Measurements from ENCODE around the gene NADSYN1.

Gene NADSYN1

DNA sequence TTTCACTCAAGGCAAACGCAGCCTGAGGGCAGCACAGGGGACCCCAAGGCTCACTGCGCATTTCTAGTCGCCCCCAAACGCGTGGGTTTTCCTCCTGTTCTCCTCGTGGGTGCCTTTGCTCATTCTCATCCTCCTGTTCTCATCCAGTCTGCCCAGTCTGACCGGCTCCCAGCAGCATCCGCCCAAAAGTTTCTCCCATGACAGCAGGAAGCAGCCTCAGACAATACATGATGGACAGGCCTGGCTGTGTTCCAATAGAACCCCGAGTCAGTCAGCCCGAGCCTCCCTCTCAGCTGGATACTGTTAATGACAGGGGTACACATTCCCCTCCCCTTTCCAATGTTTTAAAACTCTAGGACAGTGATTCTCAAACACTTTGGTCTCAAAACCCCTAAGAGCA, 51.5 kb downstream of the NADSYN1 start:
- Histone ChIP-seq H2BK120ac (ENCODE audit: low read depth, low read length) (no peak overlapping the region), H4K91ac (ENCODE audit: low read length) (no peak overlapping the region), H3K4me1 (ENCODE audit: control insufficient read depth, insufficient read depth, low read depth, low read length) (peaks cover 4% of the 10 kb centered on the region), H4K8ac (ENCODE audit: low read length) (no peak overlapping the region), H3K9ac (ENCODE audit: low read length) (no peak overlapping the region), H2AK5ac (ENCODE audit: low read length, severe bottlenecking) (no peak overlapping the region), H2AFZ (ENCODE audit: low read depth, low read length) (no peak overlapping the region), H3K4ac (ENCODE audit: low read depth in 1 of 2, low read length in 2 of 2) (no peak overlapping the region), H2BK12ac (ENCODE audit: low read length in 2 of 2) (no peak overlapping the region), H3K27me3 (ENCODE audit: control insufficient read depth in 1 of 2, insufficient read depth in 1 of 2, low read length in 2 of 2) (no peaks in the 10 kb centered on the region), H3K27ac (ENCODE audit: low read length, poor library complexity, severe bottlenecking) (no peak overlapping the region), H2BK15ac (ENCODE audit: low read depth, poor library complexity, severe bottlenecking) (no peak overlapping the region), H3K9me3 (ENCODE audit: control insufficient read depth, low read length) (peaks cover 4% of the 10 kb centered on the region), H2BK5ac (ENCODE audit: low read depth, low read length, poor library complexity, severe bottlenecking) (no peak overlapping the region), H3K14ac (ENCODE audit: low read length in 2 of 2) (no peak overlapping the region), H3K36me3 (ENCODE audit: control insufficient read depth in 1 of 2, insufficient read depth in 2 of 2, low read depth in 1 of 2, low read length in 2 of 2) (peaks cover 55 to 64% of the 10 kb centered on the region in 2 experiments), H3K79me1 (replicated peaks; ENCODE audit: low read length, poor library complexity, severe bottlenecking) (peaks cover 11% of the 10 kb centered on the region), H3K23ac (ENCODE audit: low read length in 2 of 2) (no peak overlapping the region), H3K4me3 (ENCODE audit: insufficient read depth in 1 of 2, low read depth in 1 of 2, low read length in 2 of 2) (no peak overlapping the region), H3K4me2 (ENCODE audit: low read length, poor library complexity, severe bottlenecking) (no peak overlapping the region), H3K18ac (ENCODE audit: low read depth in 1 of 2, low read length in 2 of 2) (no peak overlapping the region)
- DNase-seq = no peak
- WGBS = 80% methylated on average over 10 of the region's 10 CpGs

GRCh38 chr11:71505001-71505400, 52.0 kb downstream of the NADSYN1 start:
- Histone ChIP-seq H2AK5ac (ENCODE audit: low read length, severe bottlenecking) (no peak overlapping the region), H3K14ac (ENCODE audit: low read length in 2 of 2) (no peak overlapping the region), H3K9ac (ENCODE audit: low read length) (no peak overlapping the region), H3K4me2 (ENCODE audit: low read length, poor library complexity, severe bottlenecking) (no peak overlapping the region), H4K91ac (ENCODE audit: low read length) (no peak overlapping the region), H3K4ac (ENCODE audit: low read depth in 1 of 2, low read length in 2 of 2) (no peak overlapping the region), H2BK120ac (ENCODE audit: low read depth, low read length) (no peak overlapping the region), H3K36me3 (ENCODE audit: control insufficient read depth in 1 of 2, insufficient read depth in 2 of 2, low read depth in 1 of 2, low read length in 2 of 2) (peaks cover 50 to 59% of the 10 kb centered on the region in 2 experiments), H4K8ac (ENCODE audit: low read length) (no peak overlapping the region), H3K27me3 (ENCODE audit: control insufficient read depth in 1 of 2, insufficient read depth in 1 of 2, low read length in 2 of 2) (no peaks in the 10 kb centered on the region), H2BK5ac (ENCODE audit: low read depth, low read length, poor library complexity, severe bottlenecking) (no peak overlapping the region), H3K4me3 (ENCODE audit: insufficient read depth in 1 of 2, low read depth in 1 of 2, low read length in 2 of 2) (no peak overlapping the region), H3K18ac (ENCODE audit: low read depth in 1 of 2, low read length in 2 of 2) (no peak overlapping the region), H2BK12ac (ENCODE audit: low read length in 2 of 2) (no peak overlapping the region), H2BK15ac (ENCODE audit: low read depth, poor library complexity, severe bottlenecking) (no peak overlapping the region), H3K79me1 (replicated peaks; ENCODE audit: low read length, poor library complexity, severe bottlenecking) (peaks cover 11% of the 10 kb centered on the region), H3K27ac (ENCODE audit: low read length, poor library complexity, severe bottlenecking) (no peak overlapping the region), H2AFZ (ENCODE audit: low read depth, low read length) (no peak overlapping the region), H3K4me1 (ENCODE audit: control insufficient read depth, insufficient read depth, low read depth, low read length) (peaks cover 4% of the 10 kb centered on the region), H3K23ac (ENCODE audit: low read length in 2 of 2) (no peak overlapping the region), H3K9me3 (ENCODE audit: control insufficient read depth, low read length) (peaks cover 7% of the 10 kb centered on the region)
- no peak for DNase-seq
- WGBS = 94% methylated on average over 2 of the region's 2 CpGs

DNA sequence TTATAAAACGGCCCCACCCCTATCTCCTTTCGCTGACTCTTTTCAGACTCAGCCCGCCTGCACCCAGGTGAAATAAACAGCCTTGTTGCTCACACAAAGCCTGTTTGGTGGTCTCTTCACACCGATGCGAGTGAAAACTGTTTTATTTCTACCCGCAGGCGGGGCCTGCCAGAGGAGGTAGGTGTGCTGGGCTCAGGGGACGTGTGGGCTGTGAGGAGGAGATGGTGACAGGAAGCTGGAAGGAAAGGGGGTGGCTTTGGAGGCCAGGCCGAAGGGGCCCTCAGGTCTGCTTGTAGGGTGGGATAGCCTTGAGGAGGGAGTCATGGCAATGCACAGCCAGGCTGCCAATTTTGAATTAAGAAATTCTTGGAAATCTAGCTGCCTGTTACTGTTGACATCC, 52.8 kb downstream of the NADSYN1 start:
- Histone ChIP-seq H2AK5ac (ENCODE audit: low read length, severe bottlenecking) (no peak overlapping the region), H3K4ac (ENCODE audit: low read depth in 1 of 2, low read length in 2 of 2) (no peak overlapping the region), H3K4me1 (ENCODE audit: control insufficient read depth, insufficient read depth, low read depth, low read length) (peaks cover 3% of the 10 kb centered on the region), H4K8ac (ENCODE audit: low read length) (no peak overlapping the region), H3K4me3 (ENCODE audit: insufficient read depth in 1 of 2, low read depth in 1 of 2, low read length in 2 of 2) (no peak overlapping the region), H3K18ac (ENCODE audit: low read depth in 1 of 2, low read length in 2 of 2) (no peak overlapping the region), H2BK12ac (ENCODE audit: low read length in 2 of 2) (no peak overlapping the region), H3K14ac (ENCODE audit: low read length in 2 of 2) (no peak overlapping the region), H3K79me1 (replicated peaks; ENCODE audit: low read length, poor library complexity, severe bottlenecking) (peaks cover 11% of the 10 kb centered on the region), H2BK15ac (ENCODE audit: low read depth, poor library complexity, severe bottlenecking) (no peak overlapping the region), H3K23ac (ENCODE audit: low read length in 2 of 2) (no peak overlapping the region), H3K27ac (ENCODE audit: low read length, poor library complexity, severe bottlenecking) (no peak overlapping the region), H3K9me3 (ENCODE audit: control insufficient read depth, low read length) (peaks cover 15% of the 10 kb centered on the region), H2AFZ (ENCODE audit: low read depth, low read length) (no peak overlapping the region), H4K91ac (ENCODE audit: low read length) (no peak overlapping the region), H2BK5ac (ENCODE audit: low read depth, low read length, poor library complexity, severe bottlenecking) (no peak overlapping the region), H3K36me3 (ENCODE audit: control insufficient read depth in 1 of 2, insufficient read depth in 2 of 2, low read depth in 1 of 2, low read length in 2 of 2) (peaks cover 43 to 52% of the 10 kb centered on the region in 2 experiments), H2BK120ac (ENCODE audit: low read depth, low read length) (no peak overlapping the region), H3K9ac (ENCODE audit: low read length) (no peak overlapping the region), H3K4me2 (ENCODE audit: low read length, poor library complexity, severe bottlenecking) (no peak overlapping the region), H3K27me3 (ENCODE audit: control insufficient read depth in 1 of 2, insufficient read depth in 1 of 2, low read length in 2 of 2) (no peaks in the 10 kb centered on the region)
- 74% methylated on average over 9 of the region's 9 CpGs for WGBS
- DNase-seq = no peak

DNA sequence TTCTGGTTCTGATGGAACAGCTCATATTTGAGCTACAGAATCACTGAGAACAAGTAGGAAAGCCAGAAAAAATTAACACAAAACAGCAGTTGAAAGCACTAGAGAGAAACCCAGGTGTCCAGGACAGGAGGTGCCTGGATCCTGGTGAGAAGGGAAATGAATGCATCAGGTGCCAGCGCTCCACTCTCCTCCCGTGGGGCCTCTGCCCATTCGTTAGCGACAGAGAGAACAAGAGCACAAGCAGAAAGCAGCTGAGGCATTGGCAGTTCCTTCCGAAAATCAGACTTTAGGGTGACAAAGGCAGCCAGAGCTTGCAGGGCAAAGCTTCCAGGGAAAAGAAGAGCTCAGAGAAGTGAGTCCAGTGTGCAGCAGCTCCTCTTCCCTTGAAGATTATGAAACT, 54.1 kb downstream of the NADSYN1 start:
- Histone ChIP-seq H3K18ac (ENCODE audit: low read depth in 1 of 2, low read length in 2 of 2) (no peak overlapping the region), H2BK12ac (ENCODE audit: low read length in 2 of 2) (no peak overlapping the region), H3K14ac (ENCODE audit: low read length in 2 of 2) (no peak overlapping the region), H3K4me3 (ENCODE audit: insufficient read depth in 1 of 2, low read depth in 1 of 2, low read length in 2 of 2) (no peak overlapping the region), H2BK15ac (ENCODE audit: low read depth, poor library complexity, severe bottlenecking) (no peak overlapping the region), H2AFZ (ENCODE audit: low read depth, low read length) (no peak overlapping the region), H3K79me1 (replicated peaks; ENCODE audit: low read length, poor library complexity, severe bottlenecking) (peaks cover 2% of the 10 kb centered on the region), H4K8ac (ENCODE audit: low read length) (no peak overlapping the region), H3K9ac (ENCODE audit: low read length) (no peak overlapping the region), H3K4ac (ENCODE audit: low read depth in 1 of 2, low read length in 2 of 2) (no peak overlapping the region), H2BK5ac (ENCODE audit: low read depth, low read length, poor library complexity, severe bottlenecking) (no peak overlapping the region), H3K36me3 (ENCODE audit: control insufficient read depth in 1 of 2, insufficient read depth in 2 of 2, low read depth in 1 of 2, low read length in 2 of 2) (peaks cover 29 to 42% of the 10 kb centered on the region in 2 experiments), H3K27ac (ENCODE audit: low read length, poor library complexity, severe bottlenecking) (no peak overlapping the region), H2BK120ac (ENCODE audit: low read depth, low read length) (no peak overlapping the region), H3K23ac (ENCODE audit: low read length in 2 of 2) (no peak overlapping the region), H4K91ac (ENCODE audit: low read length) (no peak overlapping the region), H2AK5ac (ENCODE audit: low read length, severe bottlenecking) (no peak overlapping the region), H3K9me3 (ENCODE audit: control insufficient read depth, low read length) (peaks cover 15% of the 10 kb centered on the region), H3K4me2 (ENCODE audit: low read length, poor library complexity, severe bottlenecking) (no peak overlapping the region), H3K4me1 (ENCODE audit: control insufficient read depth, insufficient read depth, low read depth, low read length) (peaks cover 3% of the 10 kb centered on the region), H3K27me3 (ENCODE audit: control insufficient read depth in 1 of 2, insufficient read depth in 1 of 2, low read length in 2 of 2) (no peaks in the 10 kb centered on the region)
- no peak for DNase-seq
- 93% methylated on average over 5 of the region's 5 CpGs for WGBS
